Measurements from ENCODE around the gene USP37.

DNA sequence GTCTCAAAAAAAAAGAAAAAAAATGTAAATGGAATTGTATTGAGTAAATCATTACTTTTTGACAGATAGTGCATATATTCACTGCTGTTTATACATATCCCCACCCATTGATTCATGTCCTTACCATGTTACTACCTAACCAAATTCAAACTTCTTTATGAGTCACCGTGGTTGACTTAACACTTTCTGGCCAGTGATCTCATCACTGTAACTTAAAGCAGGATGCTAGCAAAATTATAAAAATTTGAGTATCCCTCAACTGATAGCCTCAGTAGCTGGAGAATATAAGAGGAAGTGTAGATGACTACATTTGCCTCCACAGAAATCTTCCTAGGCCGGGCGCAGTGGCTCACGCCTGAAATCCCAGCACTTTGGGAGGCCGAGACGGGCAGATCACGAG, 13.9 kb upstream of the USP37 start:
- no peak for TF ChIP-seq POLR2A (IDR thresholded peaks at IDR 0.05)
- no peak for TF ChIP-seq CTCF (IDR thresholded peaks at IDR 0.05)

Data from lower leg skin (tissue), 3 donors.